ENCODE data around the gene PIF1. TPM values are rescaled to one million over a fixed set of nuclear protein-coding genes. Genes with fewer than 3 reads are reported as not detected.

PIF1 gene
- polyA plus RNA-seq (2013, experiment 1 of 2): 29.3 TPM
- 31.6 TPM for polyA plus RNA-seq (2013, experiment 2 of 2)

GRCh38 chr15:64825431-64826294, at the start of gene PIF1:
Gene PIF1, minus strand, starts transcription at chr15:64825647. Its CDS starts 1,312 bp downstream, at chr15:64824335.
- H3K27me3 ChIP-seq (ENCODE audit: insufficient read depth, low read length): peaks cover 4% of the 10 kb centered on the region; the same call in 1 of the 2 replicates
- peak within 1 kb of the TSS; percentile 82 for H3K27ac ChIP-seq (ENCODE audit: low read depth, low read length)
- 2% methylated on average over 35 of the region's 35 CpGs for WGBS

GRCh38 chr15:64870353-64870752, 44.9 kb upstream of the PIF1 start:
- Histone ChIP-seq H3K27me3 (ENCODE audit: insufficient read depth, low read length) (no peaks in the 10 kb centered on the region), H3K9ac (ENCODE audit: low read depth, low read length) (no peak overlapping the region), H3K9me3 (ENCODE audit: insufficient read depth, low read depth, low read length) (no peaks in the 10 kb centered on the region), H3K27ac (ENCODE audit: low read depth, low read length) (no peak overlapping the region), H3K4me3 (ENCODE audit: low read length) (no peak overlapping the region), H3K36me3 (ENCODE audit: insufficient read depth, low read length) (peaks cover 13% of the 10 kb centered on the region), H3K4me1 (ENCODE audit: insufficient read depth, low read length) (peaks cover 24% of the 10 kb centered on the region)
- WGBS: 88% methylated on average over 9 of the region's 9 CpGs

More at GRCh38 chr15:64825431-64826294, at the start of gene PIF1:
- Histone ChIP-seq H3K36me3 (ENCODE audit: insufficient read depth, low read length) (peaks cover 26% of the 10 kb centered on the region), H3K4me3 (ENCODE audit: low read length) (peak within 1 kb of the TSS; percentile 82), H3K4me1 (ENCODE audit: insufficient read depth, low read length) (peaks cover 8% of the 10 kb centered on the region), H3K9ac (ENCODE audit: low read depth, low read length) (peak within 1 kb of the TSS; percentile 85), H3K9me3 (ENCODE audit: insufficient read depth, low read depth, low read length) (no peaks in the 10 kb centered on the region)

- Histone ChIP-seq H3K9ac (ENCODE audit: low read depth, low read length) (no peak overlapping the region), H3K4me3 (ENCODE audit: low read length) (no peak overlapping the region), H3K27ac (ENCODE audit: low read depth, low read length) (no peak overlapping the region), H3K36me3 (ENCODE audit: insufficient read depth, low read length) (peaks cover 20% of the 10 kb centered on the region), H3K4me1 (ENCODE audit: insufficient read depth, low read length) (peaks cover 16% of the 10 kb centered on the region), H3K27me3 (ENCODE audit: insufficient read depth, low read length) (no peaks in the 10 kb centered on the region), H3K9me3 (ENCODE audit: insufficient read depth, low read depth, low read length) (no peaks in the 10 kb centered on the region)
Observed at GRCh38 chr15:64869501-64869900, 44.1 kb upstream of the PIF1 start.

- Histone ChIP-seq H3K4me3 (ENCODE audit: low read length) (no peak overlapping the region), H3K9me3 (ENCODE audit: insufficient read depth, low read depth, low read length) (no peaks in the 10 kb centered on the region), H3K27me3 (ENCODE audit: insufficient read depth, low read length) (no peaks in the 10 kb centered on the region), H3K27ac (ENCODE audit: low read depth, low read length) (peak overlapping the region; percentile 53; the same call in 1 of the 2 replicates), H3K36me3 (ENCODE audit: insufficient read depth, low read length) (peaks cover 32% of the 10 kb centered on the region), H3K9ac (ENCODE audit: low read depth, low read length) (peak overlapping the region; percentile 35; the same call in 1 of the 2 replicates), H3K4me1 (ENCODE audit: insufficient read depth, low read length) (peaks cover 22% of the 10 kb centered on the region)
- WGBS: 61% methylated on average over 6 of the region's 6 CpGs
Observed at GRCh38 chr15:64865998-64866520, 40.6 kb upstream of the PIF1 start.

GRCh38 chr15:64865126-64865997, 39.9 kb upstream of the PIF1 start:
- Histone ChIP-seq H3K27me3 (ENCODE audit: insufficient read depth, low read length) (no peaks in the 10 kb centered on the region), H3K27ac (ENCODE audit: low read depth, low read length) (peak overlapping the region; percentile 50; the same call in 1 of the 2 replicates), H3K9me3 (ENCODE audit: insufficient read depth, low read depth, low read length) (no peaks in the 10 kb centered on the region), H3K9ac (ENCODE audit: low read depth, low read length) (peak overlapping the region; percentile 13; the same call in 1 of the 2 replicates), H3K4me3 (ENCODE audit: low read length) (no peak overlapping the region), H3K36me3 (ENCODE audit: insufficient read depth, low read length) (peaks cover 39% of the 10 kb centered on the region), H3K4me1 (ENCODE audit: insufficient read depth, low read length) (peaks cover 22% of the 10 kb centered on the region)
- 93% methylated on average over 12 of the region's 12 CpGs for WGBS

GRCh38 chr15:64864068-64864467, 38.6 kb upstream of the PIF1 start:
- 90% methylated on average over 1 of the region's 1 CpG for WGBS
- Histone ChIP-seq H3K27ac (ENCODE audit: low read depth, low read length) (no peak overlapping the region), H3K4me3 (ENCODE audit: low read length) (no peak overlapping the region), H3K9me3 (ENCODE audit: insufficient read depth, low read depth, low read length) (no peaks in the 10 kb centered on the region), H3K9ac (ENCODE audit: low read depth, low read length) (no peak overlapping the region), H3K4me1 (ENCODE audit: insufficient read depth, low read length) (peaks cover 22% of the 10 kb centered on the region), H3K27me3 (ENCODE audit: insufficient read depth, low read length) (no peaks in the 10 kb centered on the region), H3K36me3 (ENCODE audit: insufficient read depth, low read length) (peaks cover 50% of the 10 kb centered on the region)

GRCh38 chr15:64862408-64862807, 37.0 kb upstream of the PIF1 start:
- Histone ChIP-seq H3K9ac (ENCODE audit: low read depth, low read length) (no peak overlapping the region), H3K36me3 (ENCODE audit: insufficient read depth, low read length) (peaks cover 55% of the 10 kb centered on the region), H3K4me3 (ENCODE audit: low read length) (no peak overlapping the region), H3K4me1 (ENCODE audit: insufficient read depth, low read length) (peaks cover 30% of the 10 kb centered on the region), H3K9me3 (ENCODE audit: insufficient read depth, low read depth, low read length) (no peaks in the 10 kb centered on the region), H3K27me3 (ENCODE audit: insufficient read depth, low read length) (no peaks in the 10 kb centered on the region), H3K27ac (ENCODE audit: low read depth, low read length) (no peak overlapping the region)
- WGBS: 92% methylated on average over 1 of the region's 1 CpG

- H3K27ac ChIP-seq (ENCODE audit: low read depth, low read length): peak overlapping the region; percentile 48; the same call in 1 of the 2 replicates
- H3K36me3 ChIP-seq (ENCODE audit: insufficient read depth, low read length): peaks cover 53% of the 10 kb centered on the region
- H3K9ac ChIP-seq (ENCODE audit: low read depth, low read length): no peak overlapping the region
- H3K27me3 ChIP-seq (ENCODE audit: insufficient read depth, low read length): no peaks in the 10 kb centered on the region
- H3K9me3 ChIP-seq (ENCODE audit: insufficient read depth, low read depth, low read length): no peaks in the 10 kb centered on the region
- peaks cover 30% of the 10 kb centered on the region for H3K4me1 ChIP-seq (ENCODE audit: insufficient read depth, low read length)
- no peak overlapping the region for H3K4me3 ChIP-seq (ENCODE audit: low read length)
- WGBS: 46% methylated on average over 4 of the region's 4 CpGs
Observed at GRCh38 chr15:64861960-64862359, 36.5 kb upstream of the PIF1 start.

- Histone ChIP-seq H3K9me3 (ENCODE audit: insufficient read depth, low read depth, low read length) (no peaks in the 10 kb centered on the region), H3K4me1 (ENCODE audit: insufficient read depth, low read length) (peaks cover 30% of the 10 kb centered on the region), H3K9ac (ENCODE audit: low read depth, low read length) (no peak overlapping the region), H3K27ac (ENCODE audit: low read depth, low read length) (peak overlapping the region; percentile 48; the same call in 1 of the 2 replicates), H3K27me3 (ENCODE audit: insufficient read depth, low read length) (no peaks in the 10 kb centered on the region), H3K4me3 (ENCODE audit: low read length) (no peak overlapping the region), H3K36me3 (ENCODE audit: insufficient read depth, low read length) (peaks cover 53% of the 10 kb centered on the region)
- 94% methylated on average over 11 of the region's 11 CpGs for WGBS
Observed at GRCh38 chr15:64861331-64861730, 35.9 kb upstream of the PIF1 start.

GRCh38 chr15:64859226-64859625, 33.8 kb upstream of the PIF1 start:
- Histone ChIP-seq H3K9ac (ENCODE audit: low read depth, low read length) (no peak overlapping the region), H3K9me3 (ENCODE audit: insufficient read depth, low read depth, low read length) (no peaks in the 10 kb centered on the region), H3K4me1 (ENCODE audit: insufficient read depth, low read length) (peaks cover 29% of the 10 kb centered on the region), H3K27me3 (ENCODE audit: insufficient read depth, low read length) (no peaks in the 10 kb centered on the region), H3K4me3 (ENCODE audit: low read length) (no peak overlapping the region), H3K36me3 (ENCODE audit: insufficient read depth, low read length) (peaks cover 59% of the 10 kb centered on the region), H3K27ac (ENCODE audit: low read depth, low read length) (no peak overlapping the region)
- WGBS: 94% methylated on average over 2 of the region's 2 CpGs
